GM18511 (cell line): ENCODE measurements around the gene SHH.
"Not testable (repeated sequence)": the region's sequence is repeated elsewhere in the genome, so short reads cannot be mapped to it uniquely, and the experiment has no call there.

Experiments
- ATAC-seq: cut with Tn5 transposase; IDR thresholded peaks from one replicate; pipeline ENCODE4 v1.9.1; 2021; ENCODE audit warnings: mild to moderate bottlenecking, moderate library complexity; ENCODE audit not compliant: unreplicated experiment

The SHH gene

GRCh38 chr7:155843426-155844018 is 31.3 kb upstream of the SHH start:
- ATAC-seq, result no peak

- ATAC-seq, result no peak
Observed at GRCh38 chr7:155842496-155843265, 30.4 kb upstream of the SHH start.

- ATAC-seq, result no peak
Observed at GRCh38 chr7:155840909-155841308, 28.6 kb upstream of the SHH start.

- ATAC-seq, result no peak
Observed at GRCh38 chr7:155840262-155840885, 28.1 kb upstream of the SHH start.

GRCh38 chr7:155839461-155839860 is 27.2 kb upstream of the SHH start:
- ATAC-seq, result no peak

- ATAC-seq, result not testable (repeated sequence)
Observed at GRCh38 chr7:155838312-155838711, 26.0 kb upstream of the SHH start.

GRCh38 chr7:155837126-155837479 is 24.8 kb upstream of the SHH start:
- no peak for ATAC-seq

- no peak for ATAC-seq
Observed at GRCh38 chr7:155836216-155837125, 24.2 kb upstream of the SHH start.

- ATAC-seq, result no peak
Observed at GRCh38 chr7:155835446-155836215, 23.4 kb upstream of the SHH start.

GRCh38 chr7:155834486-155835048 is 22.3 kb upstream of the SHH start:
- ATAC-seq, result no peak

GRCh38 chr7:155833651-155834050 is 21.4 kb upstream of the SHH start:
- no peak for ATAC-seq

GRCh38 chr7:155832581-155832981 is 20.3 kb upstream of the SHH start:
- ATAC-seq, result no peak

- ATAC-seq, result no peak
Observed at GRCh38 chr7:155831807-155832524, 19.7 kb upstream of the SHH start.

- ATAC-seq, result no peak
Observed at GRCh38 chr7:155830961-155831806, 18.9 kb upstream of the SHH start.

- no peak for ATAC-seq
Observed at GRCh38 chr7:155829796-155830470, 17.7 kb upstream of the SHH start.

GRCh38 chr7:155825336-155825735 is 13.1 kb upstream of the SHH start:
- no peak for ATAC-seq

- no peak for ATAC-seq
Observed at GRCh38 chr7:155824227-155824886, 12.1 kb upstream of the SHH start.

- ATAC-seq, result no peak
Observed at GRCh38 chr7:155821851-155822250, 9.6 kb upstream of the SHH start.
